Mesenchymal stem cell (in vitro differentiated cells and primary cell): ENCODE results near the gene SRGAP2B.
"Not testable (repeated sequence)": the region's sequence is repeated elsewhere in the genome, so short reads cannot be mapped to it uniquely, and the experiment has no call there.

Source experiments
- DNase-seq: peaks from one replicate; pipeline ENCODE4 v3.0.0-alpha.2; 2013
- H2AFZ ChIP-seq: one replicate; pipeline ENCODE4 v1.6.1; 2013; ENCODE audit warnings: low read depth, mild to moderate bottlenecking, control low read depth, inconsistent platforms, low read length, moderate library complexity
- H2AK5ac ChIP-seq: 2 replicates; pipeline ENCODE4 v1.6.1; 2013; ENCODE audit warnings: low read length, moderate library complexity, mild to moderate bottlenecking, inconsistent platforms; ENCODE audit not compliant: severe bottlenecking
- H2BK120ac ChIP-seq: one replicate; pipeline ENCODE4 v1.6.1; 2013; ENCODE audit warnings: low read depth, mild to moderate bottlenecking, inconsistent platforms, low read length, moderate library complexity
- H2BK12ac ChIP-seq, 2 experiments: one replicate each; pipeline ENCODE4 v1.6.1; 2013; ENCODE audit warnings: inconsistent platforms in 2 of 2, low read length in 2 of 2, mild to moderate bottlenecking in 2 of 2, moderate library complexity in 2 of 2, control low read depth in 1 of 2
- H2BK15ac ChIP-seq: one replicate; pipeline ENCODE4 v1.6.1; 2013; ENCODE audit warnings: mild to moderate bottlenecking, low read depth, inconsistent platforms; ENCODE audit not compliant: poor library complexity, severe bottlenecking
- H2BK5ac ChIP-seq: 2 replicates; pipeline ENCODE4 v1.6.1; 2013; ENCODE audit warnings: low read depth, mild to moderate bottlenecking, low read length, control low read depth, inconsistent platforms; ENCODE audit not compliant: poor library complexity, severe bottlenecking
- H3K14ac ChIP-seq, 2 experiments: one replicate each; pipeline ENCODE4 v1.6.1; 2013; ENCODE audit warnings: inconsistent platforms in 2 of 2, low read length in 2 of 2, control low read depth in 1 of 2, mild to moderate bottlenecking in 1 of 2, moderate library complexity in 1 of 2
- H3K18ac ChIP-seq, 2 experiments: one replicate each; pipeline ENCODE4 v1.6.1; 2013; ENCODE audit warnings: inconsistent platforms in 2 of 2, low read length in 2 of 2, control low read depth in 1 of 2, low read depth in 1 of 2, mild to moderate bottlenecking in 1 of 2
- H3K23ac ChIP-seq, 2 experiments: one replicate each; pipeline ENCODE4 v1.6.1; 2013; ENCODE audit warnings: inconsistent platforms in 2 of 2, low read length in 2 of 2, mild to moderate bottlenecking in 2 of 2, moderate library complexity in 2 of 2, control low read depth in 1 of 2
- H3K27ac ChIP-seq: 2 replicates; pipeline ENCODE4 v1.5.1; 2013; ENCODE audit warnings: mild to moderate bottlenecking, moderate library complexity, low read length, control low read depth, inconsistent platforms; ENCODE audit not compliant: poor library complexity, severe bottlenecking
- H3K27me3 ChIP-seq, 2 experiments: 2 replicates each; pipeline versions ENCODE4 v1.6.1 to v1.7.0; 2013; ENCODE audit warnings: low read length in 2 of 2, mild to moderate bottlenecking in 2 of 2, moderate library complexity in 2 of 2, control low read depth in 1 of 2, inconsistent platforms in 1 of 2; ENCODE audit not compliant: control insufficient read depth in 1 of 2, insufficient read depth in 1 of 2
- H3K36me3 ChIP-seq, 2 experiments: 2 replicates each; pipeline versions ENCODE4 v1.6.1 to v1.7.0; 2013; ENCODE audit warnings: low read length in 2 of 2, control low read depth in 1 of 2, inconsistent platforms in 1 of 2, low read depth in 1 of 2, mild to moderate bottlenecking in 1 of 2; ENCODE audit not compliant: insufficient read depth in 2 of 2, control insufficient read depth in 1 of 2
- H3K4ac ChIP-seq, 2 experiments: one replicate each; pipeline ENCODE4 v1.6.1; 2013; ENCODE audit warnings: inconsistent platforms in 2 of 2, low read length in 2 of 2, mild to moderate bottlenecking in 2 of 2, moderate library complexity in 2 of 2, control low read depth in 1 of 2, low read depth in 1 of 2
- H3K4me1 ChIP-seq: 2 replicates; pipeline ENCODE4 v1.6.1; 2013; ENCODE audit warnings: low read depth, low read length, control low read depth; ENCODE audit not compliant: control insufficient read depth, insufficient read depth
- H3K4me2 ChIP-seq: 2 replicates; pipeline ENCODE4 v1.6.1; 2013; ENCODE audit warnings: low read length, mild to moderate bottlenecking, inconsistent platforms; ENCODE audit not compliant: poor library complexity, severe bottlenecking
- H3K4me3 ChIP-seq, 2 experiments: 2 replicates each; pipeline versions ENCODE4 v1.5.1 to v1.7.0; 2013; ENCODE audit warnings: low read length in 2 of 2, mild to moderate bottlenecking in 2 of 2, control low read depth in 1 of 2, low read depth in 1 of 2; ENCODE audit not compliant: insufficient read depth in 1 of 2
- H3K79me1 ChIP-seq: replicated peaks from 2 replicates; pipeline ENCODE4 v1.6.1; 2013; ENCODE audit warnings: mild to moderate bottlenecking, control low read depth, low read length, inconsistent platforms; ENCODE audit not compliant: poor library complexity, severe bottlenecking
- H3K9ac ChIP-seq: 2 replicates; pipeline ENCODE4 v1.7.0; 2013; ENCODE audit warnings: mild to moderate bottlenecking, low read length, moderate library complexity
- H3K9me3 ChIP-seq: 2 replicates; pipeline ENCODE4 v1.7.0; 2013; ENCODE audit warnings: mild to moderate bottlenecking, low read length; ENCODE audit not compliant: control insufficient read depth
- H4K8ac ChIP-seq: one replicate; pipeline ENCODE4 v1.6.1; 2013; ENCODE audit warnings: inconsistent platforms, mild to moderate bottlenecking, low read length, moderate library complexity
- H4K91ac ChIP-seq: one replicate; pipeline ENCODE4 v1.6.1; 2013; ENCODE audit warnings: mild to moderate bottlenecking, low read length, inconsistent platforms
- WGBS: methylation state at CpG from one replicate; pipeline ENCODE4 v1.1.7; 2013; ENCODE audit warnings: mixed read lengths; 5-methylcytosine and 5-hydroxymethylcytosine counted together

Gene SRGAP2B

GRCh38 chr1:145123062-145123395, 27.9 kb upstream of the SRGAP2B start:
- not testable (repeated sequence) for H3K4me2 ChIP-seq, H3K9me3 ChIP-seq, H2AK5ac ChIP-seq, H3K4me3 ChIP-seq, H2BK15ac ChIP-seq, H3K23ac ChIP-seq, H3K4me1 ChIP-seq, H2BK12ac ChIP-seq, H3K27ac ChIP-seq, H3K18ac ChIP-seq, H3K9ac ChIP-seq, DNase-seq, H2BK120ac ChIP-seq, H3K4ac ChIP-seq, H3K79me1 ChIP-seq, H2AFZ ChIP-seq, H3K27me3 ChIP-seq, H2BK5ac ChIP-seq, H3K14ac ChIP-seq, H4K91ac ChIP-seq, H4K8ac ChIP-seq, H3K36me3 ChIP-seq
- no CpG with 5 or more reads among the region's 1 CpG for WGBS

GRCh38 chr1:145122344-145123061, 27.4 kb upstream of the SRGAP2B start:
- H2BK12ac ChIP-seq, H3K36me3 ChIP-seq, H4K91ac ChIP-seq, H2BK5ac ChIP-seq, H2AFZ ChIP-seq, H3K27me3 ChIP-seq, H3K18ac ChIP-seq, H4K8ac ChIP-seq, H3K79me1 ChIP-seq, H2BK120ac ChIP-seq, H3K4me3 ChIP-seq, H3K4ac ChIP-seq, H2BK15ac ChIP-seq, H3K14ac ChIP-seq, H2AK5ac ChIP-seq, H3K23ac ChIP-seq, H3K4me2 ChIP-seq, H3K9me3 ChIP-seq, DNase-seq, H3K27ac ChIP-seq, H3K4me1 ChIP-seq, H3K9ac ChIP-seq: not testable (repeated sequence)
- WGBS: no CpG with 5 or more reads among the region's 7 CpGs

GRCh38 chr1:145119842-145120241, 24.7 kb upstream of the SRGAP2B start:
- H2AK5ac ChIP-seq, H2BK120ac ChIP-seq, H3K27me3 ChIP-seq, H3K4ac ChIP-seq, H2BK12ac ChIP-seq, H3K4me2 ChIP-seq, H2BK15ac ChIP-seq, H3K4me1 ChIP-seq, H3K27ac ChIP-seq, H3K9me3 ChIP-seq, H4K8ac ChIP-seq, H3K23ac ChIP-seq, H4K91ac ChIP-seq, H3K36me3 ChIP-seq, H3K18ac ChIP-seq, H3K14ac ChIP-seq, H3K4me3 ChIP-seq, H3K79me1 ChIP-seq, H2BK5ac ChIP-seq, DNase-seq, H3K9ac ChIP-seq, H2AFZ ChIP-seq: not testable (repeated sequence)
- WGBS: no CpG with 5 or more reads among the region's 3 CpGs

- H3K9me3 ChIP-seq, H3K23ac ChIP-seq, H2BK15ac ChIP-seq, H2AFZ ChIP-seq, H3K79me1 ChIP-seq, H3K4me3 ChIP-seq, H2BK120ac ChIP-seq, H3K4ac ChIP-seq, H3K4me1 ChIP-seq, H3K36me3 ChIP-seq, H2BK5ac ChIP-seq, H3K27ac ChIP-seq, H3K18ac ChIP-seq, H2AK5ac ChIP-seq, H3K27me3 ChIP-seq, H3K14ac ChIP-seq, H4K91ac ChIP-seq, H3K9ac ChIP-seq, H3K4me2 ChIP-seq, H2BK12ac ChIP-seq, DNase-seq, H4K8ac ChIP-seq: not testable (repeated sequence)
- no CpG with 5 or more reads among the region's 6 CpGs for WGBS
These were observed 20.7 kb upstream of the SRGAP2B start for GRCh38 chr1:145115587-145116493.
